Neural progenitor cell (in vitro differentiated cells): ENCODE results near the gene AADAC.

Source experiments
- EZH2 ChIP-seq: fragments of 200-600 bp; sonication (generic); IDR thresholded peaks from 2 replicates; pipeline ENCODE4 v1.6.1; 2017; ENCODE audit warnings: antibody characterized with exemption, mild to moderate bottlenecking, moderate library complexity
- EZH2phosphoT487 ChIP-seq: fragments of 200-600 bp; sonication (generic); IDR thresholded peaks from 2 replicates; pipeline ENCODE4 v1.6.1; 2017; ENCODE audit warnings: antibody characterized with exemption
- TF ChIP-seq, protein P1 (sequence below): fragments of 200-600 bp; sonication (generic); IDR thresholded peaks from 2 replicates; pipeline ENCODE4 v1.5.1; 2017; ENCODE audit warnings: antibody characterized with exemption, mild to moderate bottlenecking

DNA sequence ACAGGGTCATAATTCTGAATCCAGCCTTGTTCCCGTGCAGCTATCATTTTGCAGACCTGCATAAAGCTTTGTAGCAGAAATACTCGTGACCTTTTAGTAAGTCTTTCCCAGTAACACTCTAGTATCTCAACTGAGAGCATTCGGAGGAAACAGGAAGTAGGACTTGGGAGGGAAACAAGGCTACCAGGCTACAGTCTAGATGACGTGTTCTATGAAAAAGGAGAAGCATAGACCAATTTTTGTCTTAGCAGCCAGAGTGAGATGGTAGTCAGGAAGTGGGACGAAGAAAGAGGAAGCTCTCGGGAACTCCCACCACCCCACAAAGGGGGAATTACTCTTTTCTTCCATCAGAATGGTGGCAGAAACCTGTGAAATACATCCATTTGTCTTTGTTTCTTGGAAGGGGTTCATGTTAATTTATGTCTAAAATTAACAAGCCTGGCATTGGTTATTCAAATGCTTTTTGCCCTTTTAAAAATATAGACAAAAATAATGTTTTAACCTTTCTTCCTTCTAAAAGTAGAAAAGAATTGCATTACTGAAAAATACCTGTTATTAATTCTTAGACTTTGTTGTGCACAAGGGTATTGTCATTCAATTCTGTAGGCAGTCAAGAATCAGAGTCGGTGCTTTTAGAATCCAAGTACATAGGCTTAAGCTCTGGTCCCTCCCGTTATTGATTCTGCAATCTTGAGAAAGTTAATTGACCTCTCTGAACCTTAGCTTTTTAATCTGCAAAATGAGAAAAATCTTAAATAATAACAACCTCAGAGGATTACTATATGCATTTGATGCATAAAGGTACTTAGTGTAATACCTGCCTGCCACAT is 57.9 kb downstream of the AADAC start:
- TF ChIP-seq, protein P1, sequence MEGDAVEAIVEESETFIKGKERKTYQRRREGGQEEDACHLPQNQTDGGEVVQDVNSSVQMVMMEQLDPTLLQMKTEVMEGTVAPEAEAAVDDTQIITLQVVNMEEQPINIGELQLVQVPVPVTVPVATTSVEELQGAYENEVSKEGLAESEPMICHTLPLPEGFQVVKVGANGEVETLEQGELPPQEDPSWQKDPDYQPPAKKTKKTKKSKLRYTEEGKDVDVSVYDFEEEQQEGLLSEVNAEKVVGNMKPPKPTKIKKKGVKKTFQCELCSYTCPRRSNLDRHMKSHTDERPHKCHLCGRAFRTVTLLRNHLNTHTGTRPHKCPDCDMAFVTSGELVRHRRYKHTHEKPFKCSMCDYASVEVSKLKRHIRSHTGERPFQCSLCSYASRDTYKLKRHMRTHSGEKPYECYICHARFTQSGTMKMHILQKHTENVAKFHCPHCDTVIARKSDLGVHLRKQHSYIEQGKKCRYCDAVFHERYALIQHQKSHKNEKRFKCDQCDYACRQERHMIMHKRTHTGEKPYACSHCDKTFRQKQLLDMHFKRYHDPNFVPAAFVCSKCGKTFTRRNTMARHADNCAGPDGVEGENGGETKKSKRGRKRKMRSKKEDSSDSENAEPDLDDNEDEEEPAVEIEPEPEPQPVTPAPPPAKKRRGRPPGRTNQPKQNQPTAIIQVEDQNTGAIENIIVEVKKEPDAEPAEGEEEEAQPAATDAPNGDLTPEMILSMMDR, result no peak
- no peak for TF ChIP-seq EZH2phosphoT487
- no peak for TF ChIP-seq EZH2
